T-cell (primary cell): ENCODE data around the gene SPTBN1. TPM values are rescaled to one million over a fixed set of nuclear protein-coding genes. Genes with fewer than 3 reads are reported as not detected.

Experiments used
- ATAC-seq, 4 experiments: fragments of 200-7000 bp in 3 of 4; fragments of 150-1000 bp in 1 of 4; cut with Tn5 transposase; replicated peaks in 1 of 4; 1 replicate in 3 of 4; 2 replicates in 1 of 4; pipeline ENCODE4 v1.10.0; 2021; ENCODE audit warnings: moderate library complexity in 3 of 4, mild to moderate bottlenecking in 2 of 4, moderate number of reproducible peaks in 1 of 4
- CTCF ChIA-PET, 2 donors: fragments of 300-600 bp; sonication (Branson Sonifier 250); formaldehyde crosslinking; loops; one replicate each; lab custom pipeline; 2022; ENCODE audit warnings: antibody characterized with exemption in 2 of 2; lab: Charles Lee
- POLR2A ChIA-PET, 2 donors: fragments of 300-600 bp; sonication (Branson Sonifier 250); formaldehyde crosslinking; loops; one replicate each; lab custom pipeline; 2022; ENCODE audit warnings: antibody characterized with exemption in 2 of 2; lab: Charles Lee
- DNase-seq, 35 experiments: peaks; one replicate each; pipeline versions ENCODE4 v3.0.0 to v3.0.0-alpha.2; 2013 to 2023
- H3K27ac ChIP-seq: one replicate; pipeline ENCODE4 v1.5.1; 2013; ENCODE audit warnings: low read length
- H3K27me3 ChIP-seq, 2 experiments: replicated peaks in 1 of 2; 1 replicate in 1 of 2; 2 replicates in 1 of 2; pipeline versions ENCODE4 v1.6.1 to v1.7.0; 2013; ENCODE audit warnings: low read length in 1 of 2, mixed read lengths in 1 of 2; ENCODE audit not compliant: control insufficient read depth in 2 of 2, insufficient read depth in 2 of 2; ENCODE audit errors: extremely low read depth in 1 of 2
- H3K36me3 ChIP-seq, 2 donors: 1 replicate in 1 of 2; 2 replicates in 1 of 2; pipeline versions ENCODE4 v1.6.1 to v1.7.0; 2013; ENCODE audit warnings: low read length in 1 of 2; ENCODE audit not compliant: control insufficient read depth in 2 of 2, insufficient read depth in 1 of 2; ENCODE audit errors: extremely low read depth in 1 of 2
- H3K4me1 ChIP-seq, 2 experiments: 1 replicate in 1 of 2; 2 replicates in 1 of 2; pipeline versions ENCODE4 v1.6.1 to v1.7.0; 2013; ENCODE audit warnings: low read length in 2 of 2, mixed read lengths in 1 of 2; ENCODE audit not compliant: insufficient read depth in 2 of 2, control insufficient read depth in 1 of 2; ENCODE audit errors: extremely low read depth in 1 of 2
- H3K4me3 ChIP-seq, 2 donors: 1 replicate in 1 of 2; 2 replicates in 1 of 2; pipeline versions ENCODE4 v1.5.1 to v1.7.0; 2013; ENCODE audit warnings: mild to moderate bottlenecking in 2 of 2, low read length in 1 of 2, moderate library complexity in 1 of 2; ENCODE audit not compliant: control insufficient read depth in 1 of 2; ENCODE audit errors: extremely low read depth in 1 of 2
- H3K9me3 ChIP-seq: 2 replicates; pipeline ENCODE4 v1.7.0; 2013
- H3K27ac Mint-ChIP-seq, 2 donors: one replicate each; pipeline ENCODE4 v1.8.0; 2020 to 2021; ENCODE audit warnings: mild to moderate bottlenecking in 2 of 2, mixed read lengths in 2 of 2
- H3K27me3 Mint-ChIP-seq, 2 donors: one replicate each; pipeline ENCODE4 v1.8.0; 2021 to 2022; ENCODE audit warnings: mixed read lengths in 2 of 2
- H3K36me3 Mint-ChIP-seq: one replicate; pipeline ENCODE4 v1.8.0; 2021; ENCODE audit warnings: mixed read lengths
- H3K4me1 Mint-ChIP-seq, 3 donors: one replicate each; pipeline ENCODE4 v1.8.0; 2020 to 2022; ENCODE audit warnings: mixed read lengths in 3 of 3, mild to moderate bottlenecking in 1 of 3
- H3K4me3 Mint-ChIP-seq, 3 donors: one replicate each; pipeline ENCODE4 v1.8.0; 2020 to 2022; ENCODE audit warnings: mild to moderate bottlenecking in 3 of 3, mixed read lengths in 3 of 3, moderate library complexity in 3 of 3
- H3K9me3 Mint-ChIP-seq, 3 donors: one replicate each; pipeline ENCODE4 v1.8.0; 2020 to 2022; ENCODE audit warnings: mixed read lengths in 3 of 3
- WGBS: methylation state at CpG from one replicate; pipeline ENCODE4 v1.1.5; 2013; ENCODE audit warnings: missing lambda C conversion rate; ENCODE audit not compliant: insufficient coverage; 5-methylcytosine and 5-hydroxymethylcytosine counted together
- total RNA-seq, 35 experiments: library from RNA in 6 of 35; stranded (reverse) in 6 of 35; fragments of 120-200 nt in 1 of 35; gene quantifications; one replicate each; pipeline versions ENCODE4 v1.2.1 to v1.2.4 and lab custom pipeline; 2013 to 2026

SPTBN1 gene
- total RNA-seq, 5 donors from 2014 or later (not counting 1 experiment from before 2014, with no cell fraction given), result 129 to 222 (median 139) TPM

DNA sequence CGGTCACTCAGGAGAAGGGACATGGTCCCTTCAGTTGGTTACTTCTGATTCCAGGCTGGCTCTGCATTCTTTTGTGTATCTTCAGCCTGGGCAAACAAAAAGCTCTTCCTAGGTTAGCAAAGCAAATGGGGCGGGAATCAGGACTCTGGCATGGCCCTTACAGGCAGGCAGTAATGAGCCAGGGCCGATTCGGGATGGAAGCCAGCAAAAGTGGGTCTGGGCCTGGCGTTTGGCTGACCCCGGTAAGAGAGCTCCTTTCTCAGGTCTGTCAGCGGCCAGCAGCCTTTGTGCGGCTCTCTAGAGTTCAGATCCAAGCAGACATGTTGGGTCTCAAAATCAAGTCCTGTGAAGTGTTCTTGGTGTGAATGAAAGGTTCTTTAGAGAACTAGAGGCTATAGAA is 185.9 kb downstream of the SPTBN1 start:
- ATAC-seq, result no peak
- Histone ChIP-seq H3K4me3 (no peak overlapping the region), H3K9me3 (no peaks in the 10 kb centered on the region), H3K27ac (no peak overlapping the region), H3K36me3 (peaks cover 15 to 92% of the 10 kb centered on the region in 2 donors), H3K4me1 (no peaks in the 10 kb centered on the region), H3K27me3 (no peaks in the 10 kb centered on the region)
- no peak for DNase-seq
- Mint-ChIP-seq H3K27me3 (no peaks in the 10 kb centered on the region), H3K4me3 (no peak overlapping the region), H3K4me1 (peaks cover 16 to 31% (median 17%) of the 10 kb centered on the region in 3 donors), H3K36me3 (peaks cover 81% of the 10 kb centered on the region), H3K27ac (peak overlapping the region; percentile 17 to 45), H3K9me3 (no peaks in the 10 kb centered on the region)
- ChIA-PET CTCF (interaction anchor here in 1 of 2 donors (0.5 kb wide), 1 partner anchor 644 kb away, joined by 4 read pairs; no protein-coding TSS in a partner anchor), POLR2A (interaction anchor here in 1 of 2 donors (0.5 kb wide), 1 partner anchor 338 kb away, joined by 3 read pairs; no protein-coding TSS in a partner anchor)
- WGBS, result 95% methylated on average over 7 of the region's 8 CpGs

DNA sequence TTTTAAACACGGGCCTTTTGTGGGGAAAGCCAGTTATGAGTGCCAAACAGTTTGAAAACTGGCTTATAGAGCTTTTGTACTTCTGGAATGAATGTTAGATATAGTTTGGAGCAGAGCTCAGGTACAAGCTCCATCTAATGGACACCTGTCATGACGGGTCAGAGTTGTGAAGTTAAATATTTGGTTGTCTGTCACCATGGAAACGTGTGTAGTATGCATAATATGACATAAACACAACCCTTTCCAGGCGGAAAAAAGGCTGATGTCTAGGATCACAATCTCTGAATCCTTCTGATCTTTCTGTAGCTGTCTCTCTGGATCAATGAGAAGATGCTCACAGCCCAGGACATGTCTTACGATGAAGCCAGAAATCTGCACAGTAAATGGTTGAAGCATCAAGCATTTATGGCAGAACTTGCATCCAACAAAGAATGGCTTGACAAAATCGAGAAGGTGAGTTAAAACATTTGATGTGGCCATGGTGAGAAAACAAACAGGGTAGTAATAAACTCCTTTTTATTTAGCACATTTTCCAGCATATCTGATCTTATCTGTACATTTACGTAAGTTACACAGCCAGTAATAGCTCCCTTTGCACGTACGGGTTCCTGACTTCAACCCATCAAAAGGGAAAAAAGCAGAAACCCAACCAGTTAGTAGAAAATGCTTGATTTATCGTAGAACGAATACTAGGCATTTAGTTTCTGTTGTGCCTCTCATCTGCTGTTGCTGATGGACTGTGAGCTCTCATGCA is 186.7 kb downstream of the SPTBN1 start:
- WGBS, result 94% methylated on average over 5 of the region's 11 CpGs
- peaks cover 13 to 94% of the 10 kb centered on the region in 2 donors for H3K36me3 ChIP-seq
- no peaks in the 10 kb centered on the region for H3K9me3 ChIP-seq
- DNase-seq (peak in 1 of 35 experiments; percentile 10), ATAC-seq (no peak)
- no peak overlapping the region for H3K4me3 ChIP-seq
- H3K4me1 Mint-ChIP-seq, result peaks cover 16 to 31% (median 17%) of the 10 kb centered on the region in 3 donors
- no peaks in the 10 kb centered on the region for H3K27me3 Mint-ChIP-seq
- H3K36me3 Mint-ChIP-seq, result peaks cover 82% of the 10 kb centered on the region
- ChIA-PET POLR2A (interaction anchor here in 1 of 2 donors (0.5 to 0.7 kb wide), 2 partner anchors 337 to 525 kb away, joined by 3 read pairs; no protein-coding TSS in a partner anchor), CTCF (interaction anchor here in 1 of 2 donors (0.5 kb wide), 1 partner anchor 9 kb away, joined by 3 read pairs; no protein-coding TSS in a partner anchor)
- H3K4me1 ChIP-seq, result no peaks in the 10 kb centered on the region
- H3K27me3 ChIP-seq, result no peaks in the 10 kb centered on the region
- no peak overlapping the region for H3K27ac ChIP-seq
- no peaks in the 10 kb centered on the region for H3K9me3 Mint-ChIP-seq
- no peak overlapping the region for H3K4me3 Mint-ChIP-seq
- peak overlapping the region in 1 of 2 donors; percentile 12 for H3K27ac Mint-ChIP-seq

DNA sequence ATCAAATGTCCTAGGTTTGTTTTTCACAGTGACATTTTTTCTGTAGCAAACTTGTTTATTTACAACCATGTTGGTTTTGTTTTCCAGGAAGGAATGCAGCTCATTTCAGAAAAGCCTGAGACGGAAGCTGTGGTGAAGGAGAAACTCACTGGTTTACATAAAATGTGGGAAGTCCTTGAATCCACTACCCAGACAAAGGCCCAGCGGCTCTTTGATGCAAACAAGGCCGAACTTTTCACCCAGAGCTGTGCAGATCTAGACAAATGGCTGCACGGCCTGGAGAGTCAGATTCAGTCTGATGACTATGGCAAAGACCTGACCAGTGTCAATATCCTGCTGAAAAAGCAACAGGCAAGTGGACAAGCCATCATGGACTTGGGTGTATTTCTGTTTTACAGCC is 188.1 kb downstream of the SPTBN1 start:
- Histone ChIP-seq H3K9me3 (no peaks in the 10 kb centered on the region), H3K27ac (no peak overlapping the region), H3K27me3 (no peaks in the 10 kb centered on the region), H3K36me3 (peaks cover 9 to 94% of the 10 kb centered on the region in 2 donors), H3K4me3 (no peak overlapping the region), H3K4me1 (no peaks in the 10 kb centered on the region)
- Mint-ChIP-seq H3K36me3 (peaks cover 82% of the 10 kb centered on the region), H3K9me3 (no peaks in the 10 kb centered on the region), H3K4me3 (no peak overlapping the region), H3K27ac (peak overlapping the region in 1 of 2 donors; percentile 11), H3K27me3 (no peaks in the 10 kb centered on the region), H3K4me1 (peaks cover 11 to 25% (median 14%) of the 10 kb centered on the region in 3 donors)
- ChIA-PET POLR2A (no interaction called here), CTCF (no interaction called here)
- DNase-seq, result no peak
- WGBS, result 100% methylated on average over 1 of the region's 4 CpGs
- ATAC-seq, result no peak

DNA sequence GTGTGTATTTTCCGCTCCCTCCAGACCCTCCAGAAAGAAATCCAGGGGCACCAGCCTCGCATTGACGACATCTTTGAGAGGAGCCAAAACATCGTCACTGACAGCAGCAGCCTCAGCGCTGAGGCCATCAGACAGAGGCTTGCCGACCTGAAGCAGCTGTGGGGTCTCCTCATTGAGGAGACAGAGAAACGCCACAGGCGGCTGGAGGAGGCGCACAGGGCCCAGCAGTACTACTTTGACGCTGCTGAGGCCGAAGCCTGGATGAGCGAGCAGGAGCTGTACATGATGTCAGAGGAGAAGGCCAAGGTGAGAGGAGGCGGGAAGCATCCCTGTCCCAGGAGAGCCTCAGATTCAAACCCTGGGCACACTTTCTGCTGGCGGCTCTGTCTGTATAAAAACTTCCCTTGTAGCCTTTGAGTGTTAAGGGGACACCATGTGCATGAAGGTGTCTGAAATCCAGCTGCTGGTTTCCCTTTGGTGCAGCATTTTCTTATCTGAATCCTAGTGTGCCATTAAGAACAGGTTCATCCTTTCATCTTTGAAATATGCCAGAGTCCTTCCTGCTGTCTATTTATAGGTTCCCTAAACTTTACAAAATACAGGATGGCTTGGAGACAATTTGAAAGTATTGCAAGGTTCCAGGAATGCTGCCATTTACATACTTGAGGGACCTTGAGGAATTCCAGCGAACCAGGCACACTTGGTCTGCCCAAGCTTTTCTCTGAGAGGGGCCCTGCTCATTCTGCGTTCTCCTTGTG is 190.2 kb downstream of the SPTBN1 start:
- Mint-ChIP-seq H3K4me3 (no peak overlapping the region), H3K9me3 (no peaks in the 10 kb centered on the region), H3K27ac (no peak overlapping the region), H3K36me3 (peaks cover 87% of the 10 kb centered on the region), H3K4me1 (peaks cover 3 to 7% (median 4%) of the 10 kb centered on the region in 3 donors), H3K27me3 (no peaks in the 10 kb centered on the region)
- Histone ChIP-seq H3K27me3 (no peaks in the 10 kb centered on the region), H3K36me3 (peaks cover 9 to 94% of the 10 kb centered on the region in 2 donors), H3K4me1 (no peaks in the 10 kb centered on the region), H3K27ac (no peak overlapping the region), H3K9me3 (no peaks in the 10 kb centered on the region), H3K4me3 (no peak overlapping the region)
- POLR2A ChIA-PET, result no interaction called here
- CTCF ChIA-PET, result interaction anchor here in 1 of 2 donors (1.3 kb wide), 1 partner anchor 58 kb away, joined by 3 read pairs; no protein-coding TSS in a partner anchor
- no peak for ATAC-seq
- no peak for DNase-seq
- 97% methylated on average over 15 of the region's 16 CpGs for WGBS

DNA sequence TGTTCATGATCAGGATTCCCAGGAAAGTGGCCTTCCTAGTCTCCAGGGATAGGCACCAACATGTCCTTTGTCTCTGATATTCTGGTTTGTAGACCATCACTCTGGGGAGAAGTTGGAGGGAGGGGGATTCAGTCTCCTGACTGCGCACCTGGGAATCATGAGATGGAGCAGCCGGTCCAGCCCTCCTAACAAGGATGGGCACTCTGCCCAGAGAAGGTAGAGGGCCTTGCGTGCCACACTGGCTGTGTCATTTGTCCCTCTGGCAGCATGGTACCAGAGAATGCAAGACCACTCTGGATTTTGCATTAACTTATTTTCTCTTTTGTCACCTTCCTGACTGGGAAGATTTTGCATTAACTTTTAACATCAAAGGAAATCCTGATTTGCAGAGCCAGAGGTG is 192.1 kb downstream of the SPTBN1 start:
- ChIA-PET CTCF (no interaction called here), POLR2A (no interaction called here)
- no peak overlapping the region for H3K27ac ChIP-seq
- H3K9me3 ChIP-seq, result no peaks in the 10 kb centered on the region
- Mint-ChIP-seq H3K4me3 (no peak overlapping the region), H3K4me1 (peaks cover 0 to 5% (median 5%) of the 10 kb centered on the region in 3 donors), H3K27me3 (no peaks in the 10 kb centered on the region), H3K27ac (peak overlapping the region in 1 of 2 donors; percentile 78), H3K9me3 (no peaks in the 10 kb centered on the region), H3K36me3 (peaks cover 85% of the 10 kb centered on the region)
- H3K27me3 ChIP-seq, result no peaks in the 10 kb centered on the region
- peaks cover 13 to 97% of the 10 kb centered on the region in 2 donors for H3K36me3 ChIP-seq
- 100% methylated on average over 2 of the region's 3 CpGs for WGBS
- DNase-seq, result no peak
- H3K4me1 ChIP-seq, result no peaks in the 10 kb centered on the region
- no peak for ATAC-seq
- no peak overlapping the region for H3K4me3 ChIP-seq

DNA sequence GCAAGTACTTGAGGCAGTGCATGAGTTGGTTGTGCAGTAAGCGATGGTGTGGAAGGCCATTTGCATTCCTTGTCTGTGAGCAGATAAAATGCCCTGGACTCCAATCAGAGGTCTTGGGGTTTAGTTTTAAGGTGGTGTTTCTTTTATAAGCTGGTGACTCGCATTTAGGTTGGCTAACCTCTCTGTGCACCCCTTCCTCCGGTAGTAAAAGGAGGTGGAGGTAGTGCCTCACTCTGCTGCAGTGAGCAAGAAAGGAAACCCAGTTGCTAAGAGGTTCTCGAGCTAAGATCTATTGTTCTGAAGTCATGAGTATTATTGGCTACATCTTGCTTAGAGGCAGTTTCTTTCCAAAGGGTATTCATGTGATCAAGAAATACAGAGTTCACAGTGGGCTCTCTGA is 193.1 kb downstream of the SPTBN1 start:
- H3K27me3 ChIP-seq, result no peaks in the 10 kb centered on the region
- no peaks in the 10 kb centered on the region for H3K9me3 Mint-ChIP-seq
- no peak overlapping the region for H3K27ac ChIP-seq
- H3K4me3 Mint-ChIP-seq, result no peak overlapping the region
- DNase-seq (no peak), ATAC-seq (no peak)
- peaks cover 83% of the 10 kb centered on the region for H3K36me3 Mint-ChIP-seq
- WGBS, result 100% methylated on average over 2 of the region's 4 CpGs
- no peaks in the 10 kb centered on the region for H3K9me3 ChIP-seq
- no peak overlapping the region for H3K4me3 ChIP-seq
- ChIA-PET CTCF (interaction anchor here in 1 of 2 donors (0.6 kb wide), 1 partner anchor 924 kb away, joined by 4 read pairs; no protein-coding TSS in a partner anchor), POLR2A (interaction anchor here in 1 of 2 donors (0.6 kb wide), 1 partner anchor 23 kb away, joined by 3 read pairs; no protein-coding TSS in a partner anchor)
- peaks cover 0 to 5% (median 5%) of the 10 kb centered on the region in 3 donors for H3K4me1 Mint-ChIP-seq
- H3K4me1 ChIP-seq, result no peaks in the 10 kb centered on the region
- peaks cover 19 to 98% of the 10 kb centered on the region in 2 donors for H3K36me3 ChIP-seq
- H3K27ac Mint-ChIP-seq, result peak overlapping the region in 1 of 2 donors; percentile 61
- H3K27me3 Mint-ChIP-seq, result no peaks in the 10 kb centered on the region
